ENCODE measurements around the gene FGF9. TPM values are rescaled to one million over a fixed set of nuclear protein-coding genes. Genes with fewer than 3 reads are reported as not detected.

Gene FGF9
- total RNA-seq, 4 donors from 2014 or later = 0.76 TPM; not detected in 3

- DNase-seq = no peak
- intact Hi-C loops (cut with DNase I) = loop anchor here (10.0 kb wide), 1 partner anchor 636 kb away; no protein-coding TSS in a partner anchor
- H3K4me3 ChIP-seq = no peak overlapping the region
Observed at GRCh38 chr13:21638319-21639282, 32.3 kb upstream of the FGF9 start.

GRCh38 chr13:21639561-21639960 is 31.3 kb upstream of the FGF9 start:
- Histone ChIP-seq H3K36me3 (no peaks in the 10 kb centered on the region), H3K9me3 (no peaks in the 10 kb centered on the region), H3K4me3 (no peak overlapping the region), H3K4me1 (peaks cover 0 to 13% (median 7%) of the 10 kb centered on the region in 3 donors), H3K27ac (no peak overlapping the region), H3K27me3 (peaks cover 0 to 3% (median 0%) of the 10 kb centered on the region in 4 donors)
- TF ChIP-seq, protein P1, sequence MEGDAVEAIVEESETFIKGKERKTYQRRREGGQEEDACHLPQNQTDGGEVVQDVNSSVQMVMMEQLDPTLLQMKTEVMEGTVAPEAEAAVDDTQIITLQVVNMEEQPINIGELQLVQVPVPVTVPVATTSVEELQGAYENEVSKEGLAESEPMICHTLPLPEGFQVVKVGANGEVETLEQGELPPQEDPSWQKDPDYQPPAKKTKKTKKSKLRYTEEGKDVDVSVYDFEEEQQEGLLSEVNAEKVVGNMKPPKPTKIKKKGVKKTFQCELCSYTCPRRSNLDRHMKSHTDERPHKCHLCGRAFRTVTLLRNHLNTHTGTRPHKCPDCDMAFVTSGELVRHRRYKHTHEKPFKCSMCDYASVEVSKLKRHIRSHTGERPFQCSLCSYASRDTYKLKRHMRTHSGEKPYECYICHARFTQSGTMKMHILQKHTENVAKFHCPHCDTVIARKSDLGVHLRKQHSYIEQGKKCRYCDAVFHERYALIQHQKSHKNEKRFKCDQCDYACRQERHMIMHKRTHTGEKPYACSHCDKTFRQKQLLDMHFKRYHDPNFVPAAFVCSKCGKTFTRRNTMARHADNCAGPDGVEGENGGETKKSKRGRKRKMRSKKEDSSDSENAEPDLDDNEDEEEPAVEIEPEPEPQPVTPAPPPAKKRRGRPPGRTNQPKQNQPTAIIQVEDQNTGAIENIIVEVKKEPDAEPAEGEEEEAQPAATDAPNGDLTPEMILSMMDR (IDR thresholded peaks at IDR 0.05) = no peak
- TF ChIP-seq POLR2A (IDR thresholded peaks at IDR 0.05) = no peak
- WGBS, 2 donors = 75 to 95% methylated on average over 3 to 5 of the region's 5 CpGs
- no peak for DNase-seq
- intact Hi-C loops (cut with DNase I) = loop anchor here (10.0 kb wide), 1 partner anchor 635 kb away; no protein-coding TSS in a partner anchor

More at GRCh38 chr13:21638319-21639282, 32.3 kb upstream of the FGF9 start:
- TF ChIP-seq, protein P1 (IDR thresholded peaks at IDR 0.05) = peak; percentile 51 to 80 (median 74)
- TF ChIP-seq POLR2A (IDR thresholded peaks at IDR 0.05) = no peak
- Histone ChIP-seq H3K27ac (no peak overlapping the region), H3K27me3 (peaks cover 0 to 3% (median 0%) of the 10 kb centered on the region in 4 donors), H3K4me1 (peaks cover 0 to 13% (median 7%) of the 10 kb centered on the region in 3 donors), H3K9me3 (no peaks in the 10 kb centered on the region), H3K36me3 (no peaks in the 10 kb centered on the region)
- WGBS, 2 donors = 35 to 43% methylated on average over 6 of the region's 6 CpGs

DNA sequence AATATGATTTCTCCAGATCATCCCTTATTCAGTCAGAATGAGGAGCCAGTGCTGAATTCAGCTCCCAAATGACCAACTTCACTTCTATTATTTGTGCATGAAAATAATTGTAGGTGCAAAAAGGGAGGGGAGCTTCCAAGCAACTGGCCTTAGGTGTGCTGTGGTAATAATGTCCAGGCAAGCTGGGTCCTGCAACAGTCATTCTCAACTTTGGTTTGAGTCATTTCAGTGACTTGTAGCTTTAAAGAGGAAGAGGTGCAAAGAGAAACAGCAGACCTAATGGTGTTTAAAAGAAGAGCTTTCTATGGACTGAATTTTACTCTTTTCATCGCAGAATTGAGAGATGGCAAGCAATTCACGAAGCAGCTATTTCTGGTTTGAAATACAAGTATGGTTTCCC is 29.2 kb upstream of the FGF9 start:
- Histone ChIP-seq H3K4me1 (peaks cover 0 to 13% (median 7%) of the 10 kb centered on the region in 3 donors), H3K36me3 (no peaks in the 10 kb centered on the region), H3K9me3 (no peaks in the 10 kb centered on the region), H3K4me3 (no peak overlapping the region), H3K27ac (no peak overlapping the region), H3K27me3 (no peaks in the 10 kb centered on the region)
- intact Hi-C loops (cut with DNase I) = no loop called here
- no peak for TF ChIP-seq POLR2A (IDR thresholded peaks at IDR 0.05)
- TF ChIP-seq, protein P1 (IDR thresholded peaks at IDR 0.05) = no peak
- 49 to 65% methylated on average over 2 of the region's 2 CpGs for WGBS, 2 donors
- DNase-seq = no peak

DNA sequence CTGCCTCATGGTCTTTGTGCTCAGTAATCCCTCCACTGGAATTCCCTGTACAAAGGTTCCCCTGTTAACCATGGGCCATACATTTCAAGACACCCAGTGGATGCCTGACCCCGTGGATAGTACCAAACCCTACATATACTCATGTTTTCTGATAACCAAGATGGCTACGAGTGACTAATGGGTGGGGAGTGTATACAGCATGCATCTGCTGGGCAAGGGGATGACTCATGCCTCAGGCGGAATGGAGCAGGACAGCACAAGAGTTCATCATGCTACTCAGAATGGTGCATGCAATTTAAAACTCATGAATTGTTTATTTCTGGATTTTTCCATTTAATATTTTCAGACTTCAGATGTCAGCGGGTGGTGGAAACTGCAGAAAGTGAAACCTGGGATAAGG is 13.3 kb upstream of the FGF9 start:
- no peak overlapping the region for H3K4me3 ChIP-seq
- no peak for TF ChIP-seq POLR2A (IDR thresholded peaks at IDR 0.05)
- TF ChIP-seq, protein P1 (IDR thresholded peaks at IDR 0.05) = no peak
- H3K27me3 ChIP-seq = peaks cover 0 to 18% (median 0%) of the 10 kb centered on the region in 4 donors
- no peak for DNase-seq
- H3K27ac ChIP-seq = no peak overlapping the region
- H3K36me3 ChIP-seq = no peaks in the 10 kb centered on the region
- intact Hi-C loops (cut with DNase I) = no loop called here
- H3K4me1 ChIP-seq = no peaks in the 10 kb centered on the region
- WGBS, 2 donors = 37 to 45% methylated on average over 4 of the region's 4 CpGs
- no peaks in the 10 kb centered on the region for H3K9me3 ChIP-seq

DNA sequence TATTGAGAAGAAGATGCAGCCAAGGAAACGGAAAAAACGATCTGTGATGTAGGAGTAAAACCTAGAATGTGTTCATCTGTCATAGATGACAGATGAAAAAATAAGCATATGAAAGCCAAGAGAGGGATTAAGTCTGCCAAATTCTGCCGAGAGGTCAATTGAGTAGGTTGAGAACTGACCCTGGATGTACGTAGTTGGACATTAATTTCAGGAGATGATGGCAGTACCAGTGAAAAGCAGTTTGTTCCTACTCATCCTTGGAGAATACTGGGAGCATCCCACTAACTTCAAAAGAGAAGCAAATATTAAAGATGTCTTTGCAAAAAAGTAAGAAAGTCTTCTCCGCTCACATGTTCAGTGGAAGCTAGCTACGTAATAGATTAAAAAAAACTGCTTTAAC is 11.8 kb upstream of the FGF9 start:
- intact Hi-C loops (cut with DNase I) = no loop called here
- no peak for DNase-seq
- no peaks in the 10 kb centered on the region for H3K4me1 ChIP-seq
- TF ChIP-seq, protein P1 (IDR thresholded peaks at IDR 0.05) = no peak
- TF ChIP-seq POLR2A (IDR thresholded peaks at IDR 0.05) = no peak
- no peaks in the 10 kb centered on the region for H3K36me3 ChIP-seq
- no peak overlapping the region for H3K27ac ChIP-seq
- WGBS, 2 donors = 60 to 68% methylated on average over 6 of the region's 6 CpGs
- H3K4me3 ChIP-seq = no peak overlapping the region
- H3K9me3 ChIP-seq = no peaks in the 10 kb centered on the region
- H3K27me3 ChIP-seq = peaks cover 0 to 21% (median 0%) of the 10 kb centered on the region in 4 donors
